GM12874 (cell line): ENCODE measurements around the gene ADARB2.

ENCODE experiments used
- CTCF ChIP-seq: IDR thresholded peaks from 2 replicates; pipeline ENCODE4 v1.5.1; 2011; ENCODE audit warnings: low read depth, mild to moderate bottlenecking, control low read depth, low read length, moderate library complexity; ENCODE audit not compliant: insufficient read depth

The ADARB2 gene

GRCh38 chr10:1724921-1725488, 12.3 kb downstream of the ADARB2 start:
- TF ChIP-seq CTCF: no peak

GRCh38 chr10:1716839-1717238, 20.5 kb downstream of the ADARB2 start:
- TF ChIP-seq CTCF: no peak

GRCh38 chr10:1715821-1716220, 21.5 kb downstream of the ADARB2 start:
- TF ChIP-seq CTCF: peak; percentile 75

GRCh38 chr10:1712944-1713671, 24.2 kb downstream of the ADARB2 start:
- no peak for TF ChIP-seq CTCF

- no peak for TF ChIP-seq CTCF
These were observed 25.0 kb downstream of the ADARB2 start for GRCh38 chr10:1712314-1712713.

GRCh38 chr10:1709161-1709560, 28.2 kb downstream of the ADARB2 start:
- no peak for TF ChIP-seq CTCF

GRCh38 chr10:1708746-1709145, 28.6 kb downstream of the ADARB2 start:
- TF ChIP-seq CTCF: no peak
